GM12873 (cell line): ENCODE data around the gene DUSP10.

Experiments used
- TF ChIP-seq, protein P1 (sequence below): IDR thresholded peaks from 2 replicates; pipeline ENCODE4 v1.5.1; 2012; ENCODE audit warnings: low read depth, mild to moderate bottlenecking, moderate library complexity, low read length, control low read depth; ENCODE audit not compliant: insufficient read depth; ENCODE audit errors: missing control alignments

DUSP10 gene

DNA sequence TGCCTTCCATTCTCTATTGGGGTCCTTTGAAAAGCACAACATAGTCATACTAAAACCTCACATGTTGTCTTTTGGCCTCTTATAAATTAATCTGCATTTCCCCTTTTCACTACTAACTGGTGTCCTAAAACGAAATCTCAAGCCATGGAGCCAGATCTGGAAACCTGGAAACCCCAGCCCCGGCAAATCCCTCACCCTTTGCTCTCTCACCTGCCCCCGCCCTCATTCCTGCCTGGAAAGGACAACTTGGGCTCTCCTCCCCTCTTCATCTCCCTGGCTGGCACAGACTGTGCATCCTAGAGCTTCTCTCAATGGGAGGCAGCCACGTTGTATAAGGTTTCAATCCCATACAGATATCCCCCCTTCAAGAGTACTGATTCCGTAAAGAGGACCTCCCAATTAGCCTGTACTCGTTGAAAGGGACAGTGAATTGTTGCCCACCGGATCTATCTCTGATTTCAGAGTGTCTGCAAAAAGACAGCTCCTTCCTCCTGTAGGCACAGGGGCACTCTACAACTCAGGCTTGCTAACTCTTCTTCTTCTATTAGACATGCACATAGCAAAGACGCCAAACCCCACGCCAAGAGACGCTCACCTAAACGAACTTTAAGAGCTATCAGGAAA is 1.4 kb downstream of the DUSP10 start:
- TF ChIP-seq, protein P1, sequence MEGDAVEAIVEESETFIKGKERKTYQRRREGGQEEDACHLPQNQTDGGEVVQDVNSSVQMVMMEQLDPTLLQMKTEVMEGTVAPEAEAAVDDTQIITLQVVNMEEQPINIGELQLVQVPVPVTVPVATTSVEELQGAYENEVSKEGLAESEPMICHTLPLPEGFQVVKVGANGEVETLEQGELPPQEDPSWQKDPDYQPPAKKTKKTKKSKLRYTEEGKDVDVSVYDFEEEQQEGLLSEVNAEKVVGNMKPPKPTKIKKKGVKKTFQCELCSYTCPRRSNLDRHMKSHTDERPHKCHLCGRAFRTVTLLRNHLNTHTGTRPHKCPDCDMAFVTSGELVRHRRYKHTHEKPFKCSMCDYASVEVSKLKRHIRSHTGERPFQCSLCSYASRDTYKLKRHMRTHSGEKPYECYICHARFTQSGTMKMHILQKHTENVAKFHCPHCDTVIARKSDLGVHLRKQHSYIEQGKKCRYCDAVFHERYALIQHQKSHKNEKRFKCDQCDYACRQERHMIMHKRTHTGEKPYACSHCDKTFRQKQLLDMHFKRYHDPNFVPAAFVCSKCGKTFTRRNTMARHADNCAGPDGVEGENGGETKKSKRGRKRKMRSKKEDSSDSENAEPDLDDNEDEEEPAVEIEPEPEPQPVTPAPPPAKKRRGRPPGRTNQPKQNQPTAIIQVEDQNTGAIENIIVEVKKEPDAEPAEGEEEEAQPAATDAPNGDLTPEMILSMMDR, result no peak

DNA sequence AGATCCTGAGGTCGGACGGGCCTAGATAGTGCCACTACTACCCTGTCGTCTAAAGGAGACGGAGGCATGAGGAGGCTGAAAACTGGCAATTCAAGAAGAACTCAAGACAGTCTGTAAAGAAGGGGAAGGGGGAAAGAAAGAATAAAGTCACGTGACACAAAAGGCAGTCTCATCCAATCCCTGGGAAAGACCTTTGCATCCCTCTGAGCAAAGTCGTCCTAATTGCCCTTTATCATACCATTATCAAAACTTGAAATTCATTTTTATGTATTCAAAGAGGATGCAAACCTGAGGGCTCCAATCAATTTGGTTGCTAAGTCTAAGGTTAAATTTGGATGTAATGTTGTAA is 2.2 kb downstream of the DUSP10 start:
- TF ChIP-seq, protein P1, result no peak

DNA sequence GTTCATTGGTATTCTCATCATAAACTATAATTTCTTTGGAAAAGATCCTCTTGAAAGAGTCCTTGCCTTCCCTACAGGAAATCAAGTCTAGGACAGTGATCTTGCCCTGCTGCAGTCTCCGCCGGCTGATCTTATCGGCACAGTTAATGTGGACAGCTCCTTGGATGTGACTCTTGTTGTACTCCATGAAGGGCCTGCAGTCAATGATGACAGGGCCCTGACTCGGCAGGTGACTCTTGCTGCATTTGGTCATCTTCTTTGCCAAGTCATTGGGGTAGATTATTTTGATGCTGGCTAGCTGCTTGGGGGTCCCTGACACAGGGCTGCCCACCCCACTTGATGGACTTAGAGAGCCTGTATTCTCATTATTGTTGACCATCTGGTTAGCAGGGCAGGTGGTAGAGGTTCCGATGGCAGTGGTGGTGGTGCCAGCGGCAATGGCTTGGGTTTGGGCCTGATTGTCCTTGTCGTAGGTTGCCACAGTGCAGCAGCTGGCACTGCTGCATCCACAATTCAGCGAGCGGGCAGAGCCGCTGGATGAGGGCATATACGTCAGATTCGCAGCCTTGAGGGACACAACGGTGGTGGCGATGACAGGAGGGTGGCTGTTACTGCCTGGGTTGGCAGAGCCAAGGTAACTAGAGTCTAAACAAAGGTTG is 2.7 kb downstream of the DUSP10 start:
- TF ChIP-seq, protein P1, result no peak

DNA sequence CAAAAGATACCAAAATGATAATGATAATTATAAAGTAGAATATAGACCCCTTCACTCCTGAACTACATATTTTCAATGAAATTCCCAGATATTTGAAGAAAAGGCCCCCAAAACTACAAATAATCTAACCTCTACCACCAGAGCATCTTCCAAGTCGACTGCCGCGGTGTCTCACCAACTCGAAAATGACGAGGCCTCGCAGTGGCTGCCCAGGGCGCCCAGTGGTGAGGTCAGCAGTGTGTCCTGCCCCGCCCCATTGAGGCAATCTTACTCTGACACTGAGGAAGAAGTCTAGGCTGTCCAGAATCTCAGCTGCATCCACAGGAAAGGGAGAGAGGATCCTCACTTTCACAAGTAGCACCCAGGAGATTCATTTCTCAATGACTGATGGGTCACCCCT is 5.2 kb downstream of the DUSP10 start:
- TF ChIP-seq, protein P1, result no peak

DNA sequence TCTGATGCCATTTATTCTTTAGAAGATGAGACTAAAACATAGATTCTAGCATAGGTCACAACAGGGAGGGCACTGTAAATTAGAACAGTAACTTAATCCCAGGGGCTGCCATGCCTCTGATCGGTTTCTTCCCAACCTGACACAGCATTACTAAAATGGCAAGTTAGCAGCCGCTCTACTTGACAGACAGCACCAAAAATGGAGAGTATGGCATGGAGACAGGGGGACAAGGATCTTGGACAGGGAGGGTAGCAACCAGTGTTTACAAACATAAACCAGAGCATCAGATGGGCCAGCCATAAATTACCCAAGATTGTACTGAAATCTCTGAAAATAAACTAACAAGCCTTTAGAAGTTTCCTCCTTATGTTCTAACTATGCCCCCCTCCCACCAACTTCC is 5.9 kb downstream of the DUSP10 start:
- TF ChIP-seq, protein P1, result no peak

DNA sequence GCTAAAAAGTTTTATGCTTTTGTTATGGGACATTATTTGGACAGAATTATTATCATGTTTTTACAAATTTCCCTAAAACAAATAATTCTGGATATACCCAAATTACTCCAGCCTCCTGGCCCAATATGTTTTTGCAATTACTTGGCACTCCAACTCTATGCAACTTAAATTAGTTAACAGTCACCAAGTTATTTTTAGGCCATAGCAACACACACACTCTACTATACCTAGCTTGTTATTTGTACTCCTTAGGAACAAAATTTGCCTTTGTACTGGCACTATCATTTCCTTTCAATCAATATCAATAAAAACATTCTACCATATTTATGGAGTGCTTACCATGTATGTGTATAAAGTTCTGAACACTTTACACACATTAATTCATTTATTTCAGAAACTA is 7.7 kb downstream of the DUSP10 start:
- TF ChIP-seq, protein P1, result no peak

DNA sequence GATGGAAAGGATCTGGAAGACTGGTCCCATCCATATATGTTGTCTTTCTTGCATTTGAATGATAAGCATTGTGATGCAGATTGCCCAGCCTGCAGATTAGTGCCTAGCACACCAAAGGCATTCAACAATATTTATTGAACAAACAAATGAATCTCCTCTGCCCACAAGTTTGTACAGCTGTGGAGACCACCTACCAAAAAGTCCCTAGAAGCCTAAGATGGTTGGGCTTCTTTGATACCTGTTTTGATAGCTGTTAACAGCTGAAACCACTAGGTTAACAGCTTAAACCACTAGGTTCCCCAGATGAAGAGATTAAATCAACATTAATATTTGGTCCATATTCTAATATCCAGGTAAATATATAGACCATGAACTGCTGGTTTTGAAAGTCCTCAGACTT is 9.8 kb downstream of the DUSP10 start:
- TF ChIP-seq, protein P1, result no peak
